GM19468 (cell line): ENCODE measurements around the gene SPATA20.

Source experiments
- ATAC-seq: cut with Tn5 transposase; IDR thresholded peaks from one replicate; pipeline ENCODE4 v1.9.1; 2021; ENCODE audit warnings: mild to moderate bottlenecking, moderate library complexity, moderate number of reproducible peaks; ENCODE audit not compliant: unreplicated experiment; ENCODE audit errors: extremely low read depth

SPATA20 gene

DNA sequence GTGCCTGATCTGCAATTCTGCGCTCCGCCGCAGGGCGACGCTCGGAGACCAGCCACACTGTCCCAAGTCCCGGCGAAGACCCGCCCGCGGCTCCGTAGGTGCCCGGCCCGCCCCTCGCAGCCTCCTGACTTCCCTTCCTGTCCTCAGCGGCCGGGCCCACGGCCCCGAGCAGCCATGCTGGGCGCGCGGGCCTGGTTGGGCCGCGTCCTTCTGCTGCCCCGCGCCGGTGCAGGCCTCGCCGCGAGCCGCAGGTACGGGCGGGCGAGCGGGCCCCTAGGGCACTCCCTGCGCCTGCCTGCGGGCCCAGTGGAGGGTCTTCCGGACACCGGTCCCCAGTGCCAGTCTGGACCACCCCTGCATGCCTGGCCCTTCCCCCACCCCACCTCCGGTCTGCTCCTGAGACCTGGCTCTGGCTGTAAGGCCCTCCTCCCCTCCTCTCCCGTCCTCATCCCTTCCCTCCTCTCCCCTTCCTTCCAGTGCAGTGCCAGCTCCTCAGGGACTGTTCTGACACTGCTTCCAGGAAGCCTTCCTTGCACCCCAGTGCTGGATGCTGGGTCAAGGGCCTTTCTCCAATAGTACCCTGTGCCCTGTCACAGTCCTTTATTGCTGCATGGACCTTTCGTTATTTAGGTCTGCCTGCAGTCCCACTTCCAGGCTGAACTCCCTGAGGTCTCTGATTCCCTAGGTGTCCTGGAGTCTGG is at the start of gene SPATA20:
SPATA20 (plus strand) TSS at position 140 of the 701 bp plus-strand sequence; CDS start at position 175, 35 bp downstream.
- peak; percentile 83 for ATAC-seq

DNA sequence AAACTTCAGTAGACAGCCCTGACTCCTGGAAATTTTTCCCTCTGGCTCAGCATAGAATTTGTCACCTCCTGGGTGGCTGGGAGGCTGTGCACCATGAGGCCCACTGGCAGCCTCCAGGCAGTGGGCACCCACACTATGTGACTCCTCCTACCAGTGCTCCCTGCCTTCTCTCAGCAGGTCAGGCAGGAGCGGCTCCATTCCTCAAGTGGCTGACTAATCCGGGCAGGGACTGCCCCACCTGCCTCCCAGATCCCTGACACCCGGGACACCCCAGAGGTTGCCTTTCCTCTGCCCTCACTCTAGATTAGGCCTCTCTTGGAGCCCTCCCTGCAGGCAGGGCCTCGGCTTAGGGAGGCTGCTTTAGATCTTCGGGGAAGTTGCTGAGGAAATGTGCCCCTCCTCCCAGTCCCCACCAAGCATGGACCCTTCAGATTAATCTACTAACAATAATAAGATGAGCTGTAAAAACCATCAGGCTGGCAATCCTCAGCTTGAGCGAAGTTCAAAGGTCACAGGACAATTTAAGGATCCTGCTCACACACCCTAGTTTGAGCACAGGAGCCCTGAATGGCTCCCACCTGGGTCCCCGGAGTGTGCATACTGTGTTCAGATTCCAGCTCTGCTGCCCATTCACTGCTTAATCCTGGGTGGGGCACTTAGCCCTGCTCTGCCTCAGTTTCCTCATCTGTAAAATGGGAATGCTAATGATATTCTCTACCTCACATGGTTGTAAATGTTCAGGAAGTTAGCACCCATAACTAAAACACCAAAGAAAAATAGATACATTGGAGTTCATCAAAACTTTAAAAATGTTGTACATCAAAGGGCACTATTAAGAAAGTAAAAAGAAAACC is 48.7 kb upstream of the SPATA20 start:
- no peak for ATAC-seq

DNA sequence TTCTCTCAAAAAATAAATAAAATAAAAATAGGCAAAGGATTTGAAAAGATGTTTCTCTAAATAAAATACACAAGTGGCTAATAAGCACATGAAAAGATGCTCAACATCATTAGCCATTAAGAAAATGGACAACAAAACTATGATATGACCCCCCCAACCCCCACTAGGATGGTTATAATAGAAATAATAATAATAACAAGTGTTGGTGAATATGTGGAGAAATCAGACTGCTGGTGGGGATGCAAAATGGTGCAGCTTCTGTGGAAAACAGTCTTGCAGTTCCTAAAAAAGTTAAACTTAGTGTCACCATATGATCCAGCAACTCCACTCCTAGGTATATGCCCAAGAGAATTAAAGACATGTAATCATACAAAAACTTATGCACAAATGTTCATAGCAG is 47.7 kb upstream of the SPATA20 start:
- no peak for ATAC-seq

DNA sequence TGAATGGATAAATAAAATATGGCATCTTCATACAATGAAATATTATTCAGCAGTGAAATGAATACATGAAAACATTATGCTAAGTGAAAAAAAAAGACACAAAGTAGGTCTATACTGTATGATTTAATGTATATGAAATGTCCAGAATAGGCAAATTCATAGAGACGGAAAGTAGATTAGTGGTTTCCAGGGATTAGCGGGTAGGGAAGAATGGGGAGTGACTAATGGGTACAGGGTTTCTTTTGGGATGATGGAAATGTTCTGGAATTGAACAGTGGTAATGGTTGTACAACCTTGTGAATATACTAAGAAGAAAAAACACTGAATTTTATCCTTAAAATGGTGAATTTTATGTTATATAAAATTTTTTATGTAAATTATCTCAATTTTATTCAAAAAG is 47.3 kb upstream of the SPATA20 start:
- no peak for ATAC-seq

DNA sequence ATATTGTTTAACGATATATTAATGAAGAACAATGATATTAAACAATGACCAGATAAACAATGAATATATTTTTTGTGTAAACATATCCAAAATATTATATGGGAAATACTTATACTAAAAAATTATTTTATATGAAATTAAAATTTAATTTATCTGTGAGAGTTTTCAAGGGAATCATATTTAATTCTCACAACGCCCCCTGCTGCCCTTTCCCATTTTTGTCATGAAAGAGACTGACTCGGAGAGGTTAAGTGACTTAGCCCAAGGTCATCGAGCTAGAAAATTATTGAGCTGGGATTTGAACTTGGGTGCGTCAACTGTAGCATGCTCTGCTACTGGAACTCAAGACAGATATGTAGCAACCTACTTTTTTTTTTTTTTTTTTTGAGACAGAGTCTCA is 45.9 kb upstream of the SPATA20 start:
- ATAC-seq = no peak

DNA sequence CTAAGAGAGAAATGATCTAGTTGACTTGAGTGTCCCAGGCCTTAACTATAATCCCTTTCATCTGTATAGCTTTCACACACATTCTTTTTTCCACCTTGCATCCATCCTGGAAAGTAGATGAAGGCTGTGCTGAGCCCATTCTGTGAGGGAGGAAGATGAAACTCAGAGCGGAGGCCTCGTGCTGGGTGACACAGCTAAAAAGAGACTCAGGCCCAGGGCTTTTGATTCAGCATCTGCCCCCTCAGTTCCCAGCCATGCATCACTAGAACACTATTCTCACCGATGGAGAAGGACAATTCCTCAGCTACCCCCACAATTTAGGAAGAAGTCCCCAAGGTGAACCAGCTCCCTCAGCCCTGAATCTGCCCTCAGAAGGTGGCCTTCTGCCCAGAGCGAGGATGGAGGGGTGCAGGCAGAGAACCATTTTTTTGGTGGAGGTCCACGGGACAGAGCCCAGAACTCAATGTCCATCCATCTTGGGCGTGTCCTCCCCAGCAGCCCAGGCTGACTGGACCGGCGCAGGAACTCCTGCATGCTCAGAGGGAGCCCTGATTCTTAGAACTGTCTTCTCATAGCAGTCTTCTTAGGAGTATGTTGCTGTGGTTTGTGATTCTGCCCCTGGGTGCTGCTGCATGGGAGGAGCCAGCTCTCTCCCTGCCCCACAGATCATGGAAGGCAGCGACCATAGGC is 44.5 kb upstream of the SPATA20 start:
- ATAC-seq = no peak

DNA sequence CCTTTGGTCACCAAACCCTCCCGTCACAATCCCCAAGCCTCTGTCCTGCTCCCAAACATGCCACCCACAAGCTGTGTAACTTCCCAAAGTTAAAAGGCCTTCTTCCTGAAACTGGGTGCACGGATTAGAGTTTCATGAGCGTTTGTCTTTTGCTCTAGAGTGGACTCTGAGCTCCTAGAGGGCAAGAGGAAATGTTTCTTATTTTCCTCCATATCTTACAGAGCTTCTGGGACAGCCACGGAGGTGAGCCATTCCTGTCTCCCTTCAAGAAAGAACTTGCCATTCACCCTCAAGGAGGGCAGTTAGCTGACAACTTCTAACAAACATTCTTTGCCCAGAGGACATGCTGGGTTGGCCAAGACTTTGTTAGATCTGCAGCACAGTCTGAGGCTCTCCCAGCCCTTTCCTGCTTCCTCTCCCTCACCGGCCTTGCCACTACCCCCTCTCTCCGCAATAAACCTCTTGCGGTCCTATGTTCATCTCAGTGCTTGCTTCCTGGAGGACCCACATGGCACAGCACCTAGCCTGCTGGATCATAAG is 41.3 kb upstream of the SPATA20 start:
- no peak for ATAC-seq

DNA sequence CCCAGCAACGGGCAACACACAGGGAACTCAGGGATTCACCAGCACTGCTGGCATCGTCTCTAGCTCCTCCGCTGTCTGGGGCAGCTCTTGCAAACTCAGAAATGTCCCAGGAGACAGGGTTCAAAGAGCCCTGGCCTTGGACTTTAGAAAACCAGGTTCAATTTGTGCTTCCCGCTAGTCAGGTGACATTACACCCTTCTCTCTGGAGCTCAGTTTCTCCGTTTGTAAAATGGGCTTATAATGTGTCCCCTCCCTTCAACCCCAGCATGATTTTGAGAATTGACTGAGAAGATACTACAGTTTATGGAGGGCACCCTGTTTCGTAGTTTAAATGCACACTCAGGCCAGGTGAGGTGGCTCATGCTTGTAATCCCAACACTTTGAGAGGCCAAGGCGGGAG is 40.7 kb upstream of the SPATA20 start:
- ATAC-seq = no peak

DNA sequence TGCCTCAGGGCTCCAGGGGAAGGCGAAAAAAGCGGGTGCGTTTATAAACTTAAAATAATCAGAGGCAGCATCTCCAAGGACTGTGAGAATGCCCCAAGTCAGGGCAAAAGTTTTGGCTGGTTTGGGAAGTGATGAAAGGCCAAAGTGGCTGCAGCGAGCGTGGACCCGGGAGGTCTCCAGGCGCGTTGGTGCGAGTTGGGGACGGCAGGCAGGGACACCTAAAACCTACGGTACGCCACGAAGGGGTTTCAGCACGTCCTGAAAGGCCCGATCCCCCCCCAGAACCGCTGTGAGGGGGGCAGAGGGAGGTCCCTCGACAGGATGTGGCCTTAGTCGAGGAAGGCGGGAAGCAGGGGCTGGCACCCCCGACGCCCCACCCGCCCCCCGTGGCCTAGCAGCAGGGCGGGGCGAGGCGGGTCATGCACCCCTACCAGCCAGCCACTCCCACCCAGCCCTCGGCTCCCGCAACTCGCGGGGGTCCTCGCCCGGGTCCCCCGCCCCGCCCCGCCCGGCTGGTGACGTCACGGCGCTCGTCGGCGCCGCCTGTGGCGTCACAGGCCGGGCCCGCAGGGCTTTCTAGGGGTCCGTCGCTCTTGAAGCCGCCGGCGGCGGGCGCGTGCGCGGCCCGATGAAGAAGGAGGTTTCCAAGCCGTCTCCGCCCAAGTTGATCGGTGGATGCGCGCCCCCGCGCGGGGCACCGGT is 39.0 kb upstream of the SPATA20 start, which contains the start of gene MYCBPAP:
MYCBPAP (plus strand) TSS at position 569 of the 702 bp plus-strand sequence. CDS start 236 bp downstream, outside the sequence.
- peak; percentile 24 for ATAC-seq

DNA sequence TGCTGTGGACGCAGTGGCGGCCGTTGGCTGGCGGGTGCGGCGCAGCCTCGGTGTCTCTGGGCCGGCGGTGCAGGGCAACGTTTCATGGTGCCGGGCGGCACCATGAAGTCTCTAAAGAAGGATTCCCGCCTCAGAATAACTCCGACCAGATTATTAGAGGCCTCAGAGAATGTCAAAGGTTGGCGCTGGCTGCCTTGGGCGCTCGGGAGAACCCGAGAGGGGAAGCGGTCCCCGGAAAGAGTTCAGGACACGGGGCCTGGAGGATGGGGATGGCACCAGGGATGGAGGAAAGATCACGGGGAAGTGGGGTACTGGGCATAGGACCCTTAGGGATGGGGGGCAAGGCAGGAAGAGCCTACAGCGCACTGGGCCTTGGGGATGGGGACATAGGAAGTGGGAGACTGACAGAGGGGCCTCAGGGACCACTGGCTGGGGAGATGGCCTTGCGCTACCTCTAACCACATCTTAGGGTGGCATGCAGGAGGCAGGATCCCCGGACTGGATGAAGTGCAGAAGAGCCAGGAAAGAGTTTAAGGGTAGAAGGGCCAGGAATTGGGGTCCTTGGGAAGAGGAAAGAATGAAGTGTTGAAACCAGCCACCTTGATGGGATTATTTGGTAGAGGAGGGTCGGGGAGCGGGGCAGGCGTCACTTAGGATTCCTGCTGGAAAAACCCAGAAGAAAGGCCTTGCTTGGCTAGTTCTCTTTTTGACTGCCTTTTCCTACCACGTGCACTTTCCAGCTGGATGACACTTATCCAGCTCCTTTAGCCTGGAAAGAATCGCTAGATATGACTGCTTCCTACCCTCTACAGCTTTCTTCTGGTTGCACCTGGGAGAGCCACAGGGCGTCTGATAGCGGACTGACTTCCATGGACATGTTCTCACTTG is 38.2 kb upstream of the SPATA20 start:
- no peak for ATAC-seq

DNA sequence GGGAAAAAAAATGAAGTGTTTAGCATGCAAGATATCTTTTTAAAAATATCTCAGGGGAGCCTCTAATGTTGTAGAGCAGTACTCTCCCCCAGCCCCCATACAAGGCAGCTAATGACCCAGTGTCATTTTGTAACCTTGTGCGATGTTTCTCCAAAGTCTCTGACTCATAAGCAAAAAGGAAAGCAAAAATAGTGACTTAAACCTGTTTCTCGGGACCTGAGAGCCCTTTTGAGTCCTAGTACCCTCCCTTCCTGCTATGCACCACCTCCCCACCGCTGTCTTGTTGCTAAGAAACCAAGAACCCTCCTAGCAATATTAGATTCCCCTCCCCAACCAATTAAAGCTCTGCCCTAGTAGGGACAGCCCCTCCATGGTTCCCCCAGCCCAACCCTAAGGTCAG is 35.9 kb upstream of the SPATA20 start:
- ATAC-seq = peak; percentile 63

DNA sequence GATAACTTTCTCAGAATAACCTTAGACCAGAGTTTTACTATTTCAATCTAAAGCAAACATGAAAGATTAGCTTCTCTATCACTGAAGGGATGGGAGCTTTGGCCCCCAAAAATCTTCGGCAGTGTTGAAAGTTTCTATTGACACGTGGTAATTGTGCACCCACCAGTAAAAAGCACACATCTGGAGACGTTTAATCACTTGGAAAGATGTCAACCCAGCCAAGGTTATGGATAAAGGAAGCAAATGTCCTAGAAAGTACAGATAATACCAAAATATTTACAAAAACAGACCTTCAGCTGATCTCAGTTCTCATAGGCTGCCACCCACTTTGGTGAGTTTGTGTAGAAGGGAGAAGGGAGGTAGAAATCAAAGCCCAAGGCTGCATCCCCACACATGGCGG is 33.5 kb upstream of the SPATA20 start:
- no peak for ATAC-seq

DNA sequence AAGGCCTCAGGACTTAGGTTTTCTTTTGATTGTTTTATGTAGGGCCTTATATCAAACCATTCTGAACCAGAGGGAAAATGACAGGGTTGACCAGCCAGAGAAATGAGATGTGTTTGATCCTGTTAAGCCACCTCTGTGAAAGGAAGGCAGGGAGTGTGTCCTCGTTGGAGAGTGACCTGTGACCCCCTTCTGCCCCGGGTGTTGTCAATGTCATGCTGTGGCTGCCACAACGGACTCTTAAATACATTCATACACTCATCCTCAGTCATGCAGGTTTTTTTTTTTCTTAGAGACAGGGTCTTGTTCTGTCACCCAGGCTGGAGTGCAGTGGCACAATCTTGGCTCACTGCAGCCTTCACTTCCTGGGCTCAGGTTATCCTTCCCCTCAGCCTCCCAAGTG is 32.6 kb upstream of the SPATA20 start:
- no peak for ATAC-seq

DNA sequence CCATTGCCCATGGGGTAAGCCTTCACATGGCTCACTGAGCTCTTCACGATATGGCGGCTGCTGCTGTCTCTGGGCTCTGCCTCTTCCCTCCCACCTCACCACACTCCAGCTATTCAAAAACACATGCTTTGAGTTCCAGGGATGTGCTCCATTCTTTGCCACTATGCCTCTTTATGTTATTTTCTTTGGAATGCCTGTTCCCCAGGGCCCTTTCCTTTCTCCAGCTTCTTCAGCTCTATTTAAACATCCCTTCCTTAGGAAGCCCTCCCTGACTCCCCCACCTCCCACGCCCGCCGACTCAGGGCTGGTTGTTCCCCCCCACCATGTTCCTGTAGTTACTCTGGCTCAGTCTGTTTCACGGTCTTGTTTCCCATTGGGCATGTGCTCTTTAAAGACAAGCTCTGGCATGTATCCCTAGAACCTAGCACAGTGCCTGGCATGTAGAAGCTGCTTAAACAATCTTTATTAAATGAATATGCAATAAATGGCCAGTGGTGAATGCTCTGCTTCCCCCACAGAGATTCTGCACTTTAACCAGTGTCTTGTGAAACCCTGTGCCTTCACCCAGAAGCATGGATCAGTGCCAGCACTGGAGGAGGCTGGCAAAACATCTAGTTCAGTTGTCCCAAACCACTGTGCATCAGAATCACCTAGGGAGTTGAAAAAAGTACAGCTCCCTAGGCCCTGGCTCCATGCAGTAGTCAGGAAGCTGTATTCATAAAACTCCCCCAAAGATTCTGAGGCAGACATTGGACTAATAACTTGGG is 31.9 kb upstream of the SPATA20 start:
- ATAC-seq = no peak

DNA sequence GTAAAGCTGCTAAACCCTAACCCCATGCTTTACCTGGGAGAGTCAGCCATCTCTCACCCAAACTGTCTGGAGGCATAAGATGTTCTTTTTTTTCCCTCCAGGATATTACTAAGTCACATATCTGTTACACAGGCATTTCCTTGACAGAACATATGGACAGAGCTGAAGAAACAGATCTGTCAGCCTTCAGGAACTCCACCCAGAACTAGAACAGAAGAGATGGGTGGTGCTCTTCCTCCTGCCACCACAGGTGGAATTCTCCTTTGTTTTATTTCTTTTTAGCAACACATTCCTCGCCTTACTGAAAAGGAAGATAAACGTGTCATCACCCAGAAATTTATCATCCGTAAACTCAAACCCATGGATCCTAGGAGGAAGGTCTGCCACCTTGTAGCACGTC is 30.0 kb upstream of the SPATA20 start:
- ATAC-seq = no peak

DNA sequence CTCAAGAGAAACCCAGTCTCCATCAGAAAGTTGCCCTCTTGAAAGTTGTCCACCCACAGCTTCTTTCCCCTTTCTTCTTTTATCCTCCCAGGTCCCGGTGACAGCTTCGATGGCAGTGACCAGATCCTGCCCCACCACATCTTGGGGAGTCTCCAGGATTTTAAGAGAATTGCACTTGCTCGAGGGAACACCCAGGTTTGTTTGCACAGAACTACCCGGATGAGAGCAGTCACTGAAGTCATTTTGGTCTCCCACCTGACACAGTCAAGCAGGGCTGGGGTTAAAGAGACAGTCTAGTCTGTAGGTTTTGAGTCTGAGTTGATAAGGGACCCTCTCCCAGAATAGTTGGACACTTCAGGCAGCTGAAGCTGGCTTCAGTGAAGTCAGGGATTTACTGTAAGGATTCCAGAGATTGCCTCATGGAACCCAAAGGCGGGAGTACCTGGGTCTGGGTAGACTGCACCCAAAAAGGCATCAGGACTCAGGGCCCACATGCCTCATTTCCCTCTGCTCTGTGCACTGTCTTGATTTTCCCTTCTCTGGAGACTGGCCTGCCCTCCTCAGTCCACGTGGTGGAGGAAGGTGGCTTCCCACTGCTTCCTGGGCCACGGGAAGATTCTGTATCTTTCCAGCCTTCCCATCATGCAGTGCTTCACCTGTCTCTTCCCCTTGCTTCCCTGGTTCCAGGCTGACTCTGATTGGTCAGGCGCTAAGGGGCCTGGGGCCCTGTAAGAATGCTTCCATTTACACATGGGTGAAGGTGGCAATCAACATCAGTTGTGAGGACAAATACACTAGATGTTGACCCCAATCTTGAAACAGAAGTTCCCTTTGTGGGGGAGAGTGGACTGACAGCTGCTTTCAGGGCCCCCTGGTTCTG is 29.2 kb upstream of the SPATA20 start:
- no peak for ATAC-seq

DNA sequence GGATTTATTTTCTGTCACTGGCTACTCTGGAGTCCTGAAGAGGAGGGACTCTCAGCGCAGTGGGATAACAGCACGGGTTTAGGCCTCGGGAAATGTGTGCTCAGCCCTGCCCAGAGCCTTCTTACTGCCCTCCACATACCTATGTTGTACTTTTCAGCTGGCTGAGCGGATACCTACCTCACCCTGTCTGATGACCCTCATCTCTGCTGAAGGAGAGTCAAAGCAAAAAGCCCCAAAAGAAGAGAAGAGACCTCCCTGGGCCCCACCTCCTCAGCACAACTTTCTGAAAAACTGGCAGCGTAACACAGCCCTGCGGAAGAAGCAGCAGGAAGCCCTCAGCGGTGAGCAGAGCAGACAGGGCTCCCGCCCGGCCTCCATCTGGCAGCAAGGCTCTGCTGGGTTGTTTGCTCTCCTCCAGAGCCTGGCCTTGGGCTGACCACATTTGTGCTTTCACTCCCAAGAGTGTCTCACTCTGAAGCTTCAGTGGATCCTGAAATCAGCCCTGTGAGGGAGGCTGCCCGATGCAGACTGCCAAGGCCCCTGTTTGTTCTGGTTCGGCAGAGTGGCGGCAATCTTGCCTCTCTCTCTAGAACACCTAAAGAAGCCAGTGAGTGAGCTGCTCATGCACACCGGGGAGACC is 28.5 kb upstream of the SPATA20 start:
- no peak for ATAC-seq
